Measurements from ENCODE around the gene LUC7L3. TPM values are rescaled to one million over a fixed set of nuclear protein-coding genes. Genes with fewer than 3 reads are reported as not detected.
A peak's percentile ranks its signal among the peaks of the same experiment; 100 is the strongest.

The LUC7L3 gene
- polyA plus RNA-seq, 2 donors: 46.6 to 80.7 TPM

DNA sequence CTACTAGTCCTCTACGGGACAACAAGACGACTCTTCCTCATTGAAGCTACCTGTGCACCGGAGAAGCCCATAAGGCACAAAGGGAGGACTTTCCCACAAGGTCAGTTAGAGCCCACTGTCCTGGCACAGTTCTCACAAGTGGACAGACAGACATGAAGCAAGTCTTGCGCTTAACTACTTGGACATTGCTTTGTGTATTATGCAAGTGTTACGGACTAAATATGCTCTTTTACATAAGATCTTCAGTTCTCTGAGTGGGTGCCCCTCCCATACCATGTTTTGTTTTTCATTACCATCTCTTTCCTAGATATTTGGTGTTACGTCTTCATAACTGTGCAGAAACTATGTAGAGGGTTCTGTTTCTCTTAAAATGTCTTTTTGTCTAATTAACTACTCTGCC lies 29.8 kb downstream of the LUC7L3 start:
- Histone ChIP-seq H3K4me3 (ENCODE audit: low read depth in 1 of 2, low read length in 2 of 2) (no peak overlapping the region), H3K4me1 (ENCODE audit: control insufficient read depth in 2 of 2, insufficient read depth in 2 of 2, low read length in 1 of 2) (no peaks in the 10 kb centered on the region), H3K27me3 (ENCODE audit: control insufficient read depth in 1 of 2, insufficient read depth in 2 of 2, low read length in 2 of 2) (no peaks in the 10 kb centered on the region), H3K36me3 (ENCODE audit: control insufficient read depth in 2 of 2, insufficient read depth in 2 of 2, low read length in 1 of 2) (peaks cover 0 to 11% of the 10 kb centered on the region in 2 donors), H3K27ac (ENCODE audit: low read depth in 2 of 2, low read length in 1 of 2) (no peak overlapping the region), H3K9me3 (ENCODE audit: control insufficient read depth in 2 of 2, insufficient read depth in 1 of 2, low read depth in 1 of 2, low read length in 1 of 2) (no peaks in the 10 kb centered on the region)
- 88 to 90% methylated on average over 6 of the region's 6 CpGs for WGBS, 2 donors

DNA sequence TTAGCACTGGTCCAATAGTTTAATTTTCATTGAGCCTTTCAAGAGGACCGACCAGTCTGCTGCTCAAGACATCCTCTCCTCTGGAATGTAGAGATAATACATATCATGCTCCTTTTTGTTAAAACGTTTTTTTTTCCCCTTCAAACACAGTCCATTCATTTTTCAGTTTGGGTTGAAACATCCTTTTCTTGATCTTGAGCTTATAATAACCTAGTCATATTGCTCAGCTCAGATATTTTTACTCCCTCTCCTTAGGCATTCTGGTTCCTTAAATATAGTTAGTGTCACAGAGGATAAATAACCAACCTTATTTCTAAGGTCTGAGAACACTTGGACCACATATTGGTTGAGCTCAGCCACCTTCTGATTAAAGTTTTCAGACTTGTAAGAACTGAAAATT lies 35.1 kb downstream of the LUC7L3 start:
- H3K4me3 ChIP-seq (ENCODE audit: low read depth in 1 of 2, low read length in 2 of 2): no peak overlapping the region
- H3K27ac ChIP-seq (ENCODE audit: low read depth in 2 of 2, low read length in 1 of 2): no peak overlapping the region
- H3K4me1 ChIP-seq (ENCODE audit: control insufficient read depth in 2 of 2, insufficient read depth in 2 of 2, low read length in 1 of 2): no peaks in the 10 kb centered on the region
- WGBS, 2 donors: 55 to 60% methylated on average over 2 of the region's 2 CpGs
- peaks cover 0 to 4% of the 10 kb centered on the region in 2 donors for H3K36me3 ChIP-seq (ENCODE audit: control insufficient read depth in 2 of 2, insufficient read depth in 2 of 2, low read length in 1 of 2)
- no peaks in the 10 kb centered on the region for H3K9me3 ChIP-seq (ENCODE audit: control insufficient read depth in 2 of 2, insufficient read depth in 1 of 2, low read depth in 1 of 2, low read length in 1 of 2)
- no peaks in the 10 kb centered on the region for H3K27me3 ChIP-seq (ENCODE audit: control insufficient read depth in 1 of 2, insufficient read depth in 2 of 2, low read length in 2 of 2)

GRCh38 chr17:50758524-50758923 lies 39.1 kb downstream of the LUC7L3 start:
- no peak overlapping the region for H3K27ac ChIP-seq (ENCODE audit: low read depth in 2 of 2, low read length in 1 of 2)
- WGBS, 2 donors: 58 to 67% methylated on average over 5 of the region's 5 CpGs
- no peaks in the 10 kb centered on the region for H3K27me3 ChIP-seq (ENCODE audit: control insufficient read depth in 1 of 2, insufficient read depth in 2 of 2, low read length in 2 of 2)
- no peak overlapping the region for H3K4me3 ChIP-seq (ENCODE audit: low read depth in 1 of 2, low read length in 2 of 2)
- no peaks in the 10 kb centered on the region for H3K9me3 ChIP-seq (ENCODE audit: control insufficient read depth in 2 of 2, insufficient read depth in 1 of 2, low read depth in 1 of 2, low read length in 1 of 2)
- H3K36me3 ChIP-seq (ENCODE audit: control insufficient read depth in 2 of 2, insufficient read depth in 2 of 2, low read length in 1 of 2): no peaks in the 10 kb centered on the region
- no peaks in the 10 kb centered on the region for H3K4me1 ChIP-seq (ENCODE audit: control insufficient read depth in 2 of 2, insufficient read depth in 2 of 2, low read length in 1 of 2)

GRCh38 chr17:50758989-50759544 lies 39.7 kb downstream of the LUC7L3 start:
- no peaks in the 10 kb centered on the region for H3K9me3 ChIP-seq (ENCODE audit: control insufficient read depth in 2 of 2, insufficient read depth in 1 of 2, low read depth in 1 of 2, low read length in 1 of 2)
- no peaks in the 10 kb centered on the region for H3K27me3 ChIP-seq (ENCODE audit: control insufficient read depth in 1 of 2, insufficient read depth in 2 of 2, low read length in 2 of 2)
- H3K4me3 ChIP-seq (ENCODE audit: low read depth in 1 of 2, low read length in 2 of 2): no peak overlapping the region
- H3K36me3 ChIP-seq (ENCODE audit: control insufficient read depth in 2 of 2, insufficient read depth in 2 of 2, low read length in 1 of 2): no peaks in the 10 kb centered on the region
- WGBS, 2 donors: 67 to 70% methylated on average over 9 of the region's 9 CpGs
- no peak overlapping the region for H3K27ac ChIP-seq (ENCODE audit: low read depth in 2 of 2, low read length in 1 of 2)
- no peaks in the 10 kb centered on the region for H3K4me1 ChIP-seq (ENCODE audit: control insufficient read depth in 2 of 2, insufficient read depth in 2 of 2, low read length in 1 of 2)

DNA sequence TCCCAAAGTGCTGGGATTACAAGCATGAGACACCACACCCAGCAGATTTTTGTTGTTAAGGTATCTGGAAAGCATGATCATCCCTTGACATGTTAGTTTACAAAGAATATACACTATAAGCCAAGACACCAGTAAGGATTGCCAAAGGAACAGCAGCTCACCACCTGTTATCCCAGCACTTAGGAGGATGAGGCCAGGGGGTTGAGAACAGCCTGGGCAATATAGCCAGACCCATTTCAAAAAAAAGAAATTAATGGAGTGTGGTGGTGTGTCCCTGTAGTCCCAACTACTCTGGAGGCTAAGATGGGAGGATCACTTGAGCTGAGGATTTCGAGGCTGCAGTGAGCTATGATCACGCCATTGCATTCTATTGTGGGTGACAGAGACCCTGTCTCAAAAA lies 42.8 kb downstream of the LUC7L3 start:
- 88 to 93% methylated on average over 2 of the region's 2 CpGs for WGBS, 2 donors
- no peaks in the 10 kb centered on the region for H3K27me3 ChIP-seq (ENCODE audit: control insufficient read depth in 1 of 2, insufficient read depth in 2 of 2, low read length in 2 of 2)
- H3K9me3 ChIP-seq (ENCODE audit: control insufficient read depth in 2 of 2, insufficient read depth in 1 of 2, low read depth in 1 of 2, low read length in 1 of 2): no peaks in the 10 kb centered on the region
- H3K4me1 ChIP-seq (ENCODE audit: control insufficient read depth in 2 of 2, insufficient read depth in 2 of 2, low read length in 1 of 2): peaks cover 0 to 3% of the 10 kb centered on the region in 2 donors
- H3K4me3 ChIP-seq (ENCODE audit: low read depth in 1 of 2, low read length in 2 of 2): no peak overlapping the region
- no peak overlapping the region for H3K27ac ChIP-seq (ENCODE audit: low read depth in 2 of 2, low read length in 1 of 2)
- H3K36me3 ChIP-seq (ENCODE audit: control insufficient read depth in 2 of 2, insufficient read depth in 2 of 2, low read length in 1 of 2): no peaks in the 10 kb centered on the region

DNA sequence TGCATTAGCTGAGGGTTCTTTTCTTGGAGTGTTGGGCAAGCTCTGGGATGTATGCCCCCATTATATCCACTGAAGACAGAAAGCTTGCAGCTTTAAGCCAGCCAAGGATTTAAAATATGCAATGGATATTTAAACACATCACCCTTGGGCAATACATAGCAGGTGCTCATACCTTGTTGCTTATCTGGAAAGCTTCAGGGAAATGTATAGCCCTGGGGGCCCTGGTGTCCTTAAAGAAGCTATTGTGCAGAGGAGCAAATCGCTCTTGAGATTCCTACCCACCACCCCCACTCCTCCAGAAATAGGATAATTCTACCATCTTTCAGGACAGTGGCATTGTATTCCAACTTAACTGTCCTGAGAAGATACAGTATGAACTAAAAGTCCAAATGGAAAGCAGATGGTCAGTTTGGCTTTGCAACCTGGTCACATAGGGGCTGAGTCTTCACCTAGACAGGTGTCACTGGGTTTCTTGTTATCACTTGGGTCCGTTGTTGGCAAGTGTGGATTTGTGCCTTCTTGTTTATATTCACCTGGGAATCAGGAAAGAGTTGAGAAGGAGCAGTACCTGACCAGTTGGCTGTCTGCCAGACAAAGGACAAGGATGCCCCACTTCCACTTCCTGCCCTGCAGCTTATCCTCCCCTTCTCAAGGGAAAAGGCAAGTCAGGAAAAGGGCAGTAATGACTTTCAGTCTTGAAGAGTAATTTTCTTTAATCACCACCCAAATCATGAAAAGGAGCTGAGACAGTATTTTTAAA lies 44.5 kb downstream of the LUC7L3 start:
- Histone ChIP-seq H3K27ac (ENCODE audit: low read depth in 2 of 2, low read length in 1 of 2) (no peak overlapping the region), H3K9me3 (ENCODE audit: control insufficient read depth in 2 of 2, insufficient read depth in 1 of 2, low read depth in 1 of 2, low read length in 1 of 2) (no peaks in the 10 kb centered on the region), H3K4me3 (ENCODE audit: low read depth in 1 of 2, low read length in 2 of 2) (no peak overlapping the region), H3K27me3 (ENCODE audit: control insufficient read depth in 1 of 2, insufficient read depth in 2 of 2, low read length in 2 of 2) (no peaks in the 10 kb centered on the region), H3K4me1 (ENCODE audit: control insufficient read depth in 2 of 2, insufficient read depth in 2 of 2, low read length in 1 of 2) (peaks cover 0 to 6% of the 10 kb centered on the region in 2 donors), H3K36me3 (ENCODE audit: control insufficient read depth in 2 of 2, insufficient read depth in 2 of 2, low read length in 1 of 2) (no peaks in the 10 kb centered on the region)
- WGBS, 2 donors: 61% methylated on average over 2 of the region's 2 CpGs

DNA sequence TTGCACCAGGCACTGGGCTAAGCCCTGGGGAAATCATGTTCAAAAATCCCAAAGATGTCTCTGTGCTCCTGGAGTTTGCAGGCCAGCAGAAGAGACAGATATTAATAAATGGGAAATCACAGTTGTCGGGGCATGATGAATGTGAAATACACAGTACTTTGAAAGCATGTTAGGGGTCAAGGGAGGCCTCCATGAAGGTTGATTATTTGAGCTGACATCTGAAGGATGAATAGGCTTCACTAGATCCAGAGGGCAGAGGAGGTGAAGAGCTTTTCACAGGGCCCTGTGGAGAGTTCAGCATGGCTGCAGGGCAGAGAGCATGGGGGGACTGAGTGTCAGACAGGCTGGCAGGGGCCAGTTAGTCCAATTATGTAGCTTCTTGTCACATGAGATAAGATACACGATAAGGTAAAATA lies 45.3 kb downstream of the LUC7L3 start:
- Histone ChIP-seq H3K27ac (ENCODE audit: low read depth in 2 of 2, low read length in 1 of 2) (no peak overlapping the region), H3K9me3 (ENCODE audit: control insufficient read depth in 2 of 2, insufficient read depth in 1 of 2, low read depth in 1 of 2, low read length in 1 of 2) (no peaks in the 10 kb centered on the region), H3K27me3 (ENCODE audit: control insufficient read depth in 1 of 2, insufficient read depth in 2 of 2, low read length in 2 of 2) (no peaks in the 10 kb centered on the region), H3K4me1 (ENCODE audit: control insufficient read depth in 2 of 2, insufficient read depth in 2 of 2, low read length in 1 of 2) (peaks cover 0 to 6% of the 10 kb centered on the region in 2 donors), H3K36me3 (ENCODE audit: control insufficient read depth in 2 of 2, insufficient read depth in 2 of 2, low read length in 1 of 2) (no peaks in the 10 kb centered on the region), H3K4me3 (ENCODE audit: low read depth in 1 of 2, low read length in 2 of 2) (no peak overlapping the region)
- WGBS, 2 donors: 35 to 64% methylated on average over 2 of the region's 2 CpGs

GRCh38 chr17:50765454-50766221 lies 46.2 kb downstream of the LUC7L3 start:
- no peaks in the 10 kb centered on the region for H3K27me3 ChIP-seq (ENCODE audit: control insufficient read depth in 1 of 2, insufficient read depth in 2 of 2, low read length in 2 of 2)
- no peaks in the 10 kb centered on the region for H3K36me3 ChIP-seq (ENCODE audit: control insufficient read depth in 2 of 2, insufficient read depth in 2 of 2, low read length in 1 of 2)
- 41 to 49% methylated on average over 9 of the region's 9 CpGs for WGBS, 2 donors
- H3K4me3 ChIP-seq (ENCODE audit: low read depth in 1 of 2, low read length in 2 of 2): no peak overlapping the region
- peak overlapping the region in 1 of 2 donors; percentile 47 for H3K27ac ChIP-seq (ENCODE audit: low read depth in 2 of 2, low read length in 1 of 2)
- H3K4me1 ChIP-seq (ENCODE audit: control insufficient read depth in 2 of 2, insufficient read depth in 2 of 2, low read length in 1 of 2): peaks cover 0 to 6% of the 10 kb centered on the region in 2 donors
- no peaks in the 10 kb centered on the region for H3K9me3 ChIP-seq (ENCODE audit: control insufficient read depth in 2 of 2, insufficient read depth in 1 of 2, low read depth in 1 of 2, low read length in 1 of 2)

DNA sequence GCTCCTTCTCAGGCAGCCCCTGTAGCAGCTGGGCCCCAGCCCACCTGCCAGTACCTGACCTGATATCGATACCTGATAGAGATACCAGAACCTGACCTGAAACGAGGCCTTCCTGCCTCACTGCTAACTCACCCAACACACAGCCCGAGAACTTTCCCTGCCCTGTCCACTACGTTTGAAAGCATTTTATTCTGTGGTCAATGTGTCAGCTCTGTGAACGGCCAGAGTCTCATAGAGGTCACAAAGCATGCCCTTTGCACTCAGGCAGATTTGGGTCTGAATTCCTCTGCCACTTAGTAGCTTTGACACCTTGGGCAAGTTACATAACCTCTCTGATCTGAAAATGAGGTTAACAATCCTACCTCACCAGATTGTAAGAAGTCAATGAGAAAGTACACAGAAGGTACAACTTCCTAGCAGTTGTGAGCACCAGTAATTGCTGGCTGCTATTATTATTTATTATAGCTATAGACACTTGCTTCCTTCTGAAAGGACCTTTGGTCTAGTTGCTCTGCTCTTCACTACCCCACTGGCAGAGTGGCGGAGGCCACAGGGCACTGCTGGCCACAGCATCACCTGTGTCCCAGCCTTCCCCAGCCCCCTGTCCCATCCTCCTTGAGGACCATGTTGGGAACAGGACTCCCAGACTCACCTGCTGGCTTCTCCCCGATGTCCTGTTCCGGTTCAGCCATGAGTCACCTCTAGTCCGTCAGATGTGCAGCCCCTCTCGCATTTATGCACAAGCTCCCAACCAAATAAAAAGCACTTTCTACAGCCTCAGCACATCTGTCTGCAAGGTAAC lies 47.0 kb downstream of the LUC7L3 start:
- H3K27me3 ChIP-seq (ENCODE audit: control insufficient read depth in 1 of 2, insufficient read depth in 2 of 2, low read length in 2 of 2): no peaks in the 10 kb centered on the region
- H3K27ac ChIP-seq (ENCODE audit: low read depth in 2 of 2, low read length in 1 of 2): no peak overlapping the region
- no peaks in the 10 kb centered on the region for H3K36me3 ChIP-seq (ENCODE audit: control insufficient read depth in 2 of 2, insufficient read depth in 2 of 2, low read length in 1 of 2)
- H3K9me3 ChIP-seq (ENCODE audit: control insufficient read depth in 2 of 2, insufficient read depth in 1 of 2, low read depth in 1 of 2, low read length in 1 of 2): no peaks in the 10 kb centered on the region
- peaks cover 0 to 6% of the 10 kb centered on the region in 2 donors for H3K4me1 ChIP-seq (ENCODE audit: control insufficient read depth in 2 of 2, insufficient read depth in 2 of 2, low read length in 1 of 2)
- H3K4me3 ChIP-seq (ENCODE audit: low read depth in 1 of 2, low read length in 2 of 2): no peak overlapping the region
- WGBS, 2 donors: 73 to 82% methylated on average over 10 of the region's 10 CpGs
